Measurements from ENCODE around the gene PSMG1.

GRCh38 chr21:39148975-39149374 is 34.3 kb downstream of the PSMG1 start:
- TF ChIP-seq POLR2AphosphoS5 (IDR thresholded peaks at IDR 0.05; ENCODE audit: low read depth, low read length) (no peak), CTCF (IDR thresholded peaks at IDR 0.05; ENCODE audit: control extremely low read depth in 1 of 3, insufficient read depth in 1 of 3, low read depth in 1 of 3, low read length in 3 of 3) (no peak), EGR1 (IDR thresholded peaks at IDR 0.05; ENCODE audit: borderline replicate concordance, low read depth, low read length) (no peak), POU5F1 (IDR thresholded peaks at IDR 0.05; ENCODE audit: low read depth, low read length) (no peak), EZH2 (IDR thresholded peaks at IDR 0.05; ENCODE audit: low read depth, low read length, severe bottlenecking) (no peak), RAD21 (IDR thresholded peaks at IDR 0.05 in 1 of 2, conservative IDR thresholded peaks at IDR 0.05 in 1 of 2; ENCODE audit: low read depth in 2 of 2, low read length in 2 of 2) (no peak), CHD2 (IDR thresholded peaks at IDR 0.05; ENCODE audit: low read length) (no peak)

All from H1 (cell line).